DND-41 (cell line): ENCODE data around the gene KCNC1.

ENCODE experiments used
- ATAC-seq: fragments of 200-7000 bp; cut with Tn5 transposase; 3 replicates; pipeline ENCODE4 v1.9.1; 2021; ENCODE audit warnings: low read depth; ENCODE audit not compliant: insufficient read depth
- DNase-seq: peaks from one replicate; pipeline ENCODE4 v3.0.0-alpha.2; 2020
- H2AFZ ChIP-seq: 2 replicates; pipeline ENCODE4 v1.6.0; 2012; ENCODE audit warnings: low read depth, low read length
- H3K27ac ChIP-seq: 2 replicates; pipeline ENCODE4 v1.5.1; 2012; ENCODE audit warnings: low read length, inconsistent platforms
- H3K27me3 ChIP-seq: fragments of 200-600 bp; sonication (generic); 2 replicates; pipeline ENCODE4 v1.6.0; 2012; ENCODE audit warnings: low read length, mild to moderate bottlenecking, inconsistent platforms; ENCODE audit not compliant: insufficient read depth, poor library complexity
- H3K36me3 ChIP-seq: 2 replicates; pipeline ENCODE4 v1.5.1; 2012; ENCODE audit warnings: low read length, inconsistent platforms; ENCODE audit not compliant: insufficient read depth
- H3K4me1 ChIP-seq: 2 replicates; pipeline ENCODE4 v1.5.1; 2012; ENCODE audit warnings: mild to moderate bottlenecking, low read length; ENCODE audit not compliant: insufficient read depth
- H3K4me2 ChIP-seq: 2 replicates; pipeline ENCODE4 v1.6.0; 2012; ENCODE audit warnings: mild to moderate bottlenecking, moderate library complexity, low read length, inconsistent platforms; ENCODE audit not compliant: insufficient read depth
- H3K4me3 ChIP-seq, 2 experiments: fragments of 200-600 bp in 1 of 2; shearing (Covaris generic) in 1 of 2; 2 replicates each; pipeline ENCODE4 v1.5.1; 2012 to 2016; ENCODE audit warnings: inconsistent platforms in 2 of 2, low read length in 2 of 2, mild to moderate bottlenecking in 2 of 2, low read depth in 1 of 2, moderate library complexity in 1 of 2
- H3K79me2 ChIP-seq: 2 replicates; pipeline ENCODE4 v1.6.0; 2012; ENCODE audit warnings: low read length, inconsistent platforms; ENCODE audit not compliant: insufficient read depth
- H3K9ac ChIP-seq: 2 replicates; pipeline ENCODE4 v1.6.0; 2012; ENCODE audit warnings: low read depth, mild to moderate bottlenecking, inconsistent platforms, low read length, moderate library complexity
- H3K9me3 ChIP-seq: 2 replicates; pipeline ENCODE4 v1.5.1; 2012; ENCODE audit warnings: low read length, moderate library complexity, mild to moderate bottlenecking, inconsistent platforms; ENCODE audit not compliant: insufficient read depth, severe bottlenecking
- H4K20me1 ChIP-seq: 2 replicates; pipeline ENCODE4 v1.6.0; 2012; ENCODE audit warnings: low read length; ENCODE audit not compliant: insufficient read depth
- CTCF ChIP-seq: IDR thresholded peaks from 2 replicates; pipeline ENCODE4 v1.5.1; 2012; ENCODE audit warnings: borderline replicate concordance, low read length, moderate library complexity, mild to moderate bottlenecking; ENCODE audit not compliant: poor library complexity, severe bottlenecking; ENCODE audit errors: extremely low read depth
- EZH2 ChIP-seq: IDR thresholded peaks from 3 replicates; pipeline ENCODE4 v1.6.1; 2012; ENCODE audit warnings: borderline replicate concordance, low read depth, mild to moderate bottlenecking, moderate library complexity, low read length, inconsistent platforms; ENCODE audit not compliant: severe bottlenecking

The KCNC1 gene

DNA sequence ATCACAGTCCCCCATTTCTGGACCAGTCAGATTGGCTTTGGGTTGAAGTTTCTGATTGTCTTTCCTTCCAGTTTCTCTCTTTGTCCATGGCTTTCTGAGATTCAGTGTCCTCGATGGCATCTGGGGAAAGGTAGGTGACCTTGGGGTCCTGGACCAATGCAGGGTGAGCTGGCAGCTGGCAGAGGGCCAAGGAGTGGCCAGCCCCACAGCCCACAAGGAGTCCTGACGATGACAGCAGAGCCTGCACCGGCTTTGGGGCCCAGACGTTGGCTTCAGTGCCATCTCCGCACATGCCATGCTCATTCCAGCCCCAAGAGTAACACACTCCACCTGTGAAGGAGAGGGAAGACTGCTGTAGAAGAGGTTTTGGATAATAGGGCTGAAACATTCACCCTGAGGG, 53.5 kb downstream of the KCNC1 start:
- no peaks in the 10 kb centered on the region for H4K20me1 ChIP-seq
- ATAC-seq, result no peak
- no peaks in the 10 kb centered on the region for H3K79me2 ChIP-seq
- H3K4me2 ChIP-seq, result no peak overlapping the region
- no peaks in the 10 kb centered on the region for H3K36me3 ChIP-seq
- no peaks in the 10 kb centered on the region for H3K27me3 ChIP-seq
- H3K4me1 ChIP-seq, result no peaks in the 10 kb centered on the region
- DNase-seq, result no peak
- TF ChIP-seq CTCF (no peak), EZH2 (no peak)
- H3K4me3 ChIP-seq, result no peak overlapping the region
- H2AFZ ChIP-seq, result no peak overlapping the region
- no peak overlapping the region for H3K27ac ChIP-seq
- H3K9me3 ChIP-seq, result no peaks in the 10 kb centered on the region
- no peak overlapping the region for H3K9ac ChIP-seq

- Histone ChIP-seq H3K27me3 (no peaks in the 10 kb centered on the region), H2AFZ (no peak overlapping the region), H3K9me3 (no peaks in the 10 kb centered on the region), H3K27ac (no peak overlapping the region), H3K36me3 (no peaks in the 10 kb centered on the region), H3K4me2 (no peak overlapping the region), H3K9ac (no peak overlapping the region), H3K4me1 (no peaks in the 10 kb centered on the region), H4K20me1 (no peaks in the 10 kb centered on the region), H3K79me2 (no peaks in the 10 kb centered on the region), H3K4me3 (no peak overlapping the region)
- DNase-seq (no peak), ATAC-seq (no peak)
- no peak for TF ChIP-seq CTCF
- TF ChIP-seq EZH2, result no peak
These were observed 55.9 kb downstream of the KCNC1 start for GRCh38 chr11:17790453-17790852.

DNA sequence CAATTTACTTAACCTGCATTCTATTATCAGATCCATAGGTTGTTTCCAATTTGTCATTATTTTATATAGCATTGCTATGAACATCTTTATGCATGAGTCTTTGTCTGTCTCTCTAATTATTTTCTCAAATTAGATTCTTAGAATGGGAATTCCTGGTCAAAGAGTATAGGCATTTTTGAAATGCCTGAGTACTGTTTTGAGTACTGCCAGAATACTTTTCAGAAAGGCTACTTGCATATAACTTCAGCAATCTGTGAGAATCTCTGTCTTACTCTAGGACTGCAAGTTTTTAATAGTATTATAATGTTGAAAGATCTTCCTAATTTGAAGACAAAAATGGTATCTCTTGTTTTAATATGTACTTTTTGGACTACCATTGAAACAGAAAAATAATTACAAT, 56.6 kb downstream of the KCNC1 start:
- Histone ChIP-seq H3K4me3 (no peak overlapping the region), H3K36me3 (no peaks in the 10 kb centered on the region), H4K20me1 (no peaks in the 10 kb centered on the region), H2AFZ (no peak overlapping the region), H3K4me2 (no peak overlapping the region), H3K27ac (no peak overlapping the region), H3K79me2 (no peaks in the 10 kb centered on the region), H3K9me3 (no peaks in the 10 kb centered on the region), H3K9ac (no peak overlapping the region), H3K27me3 (no peaks in the 10 kb centered on the region), H3K4me1 (no peaks in the 10 kb centered on the region)
- no peak for TF ChIP-seq CTCF
- TF ChIP-seq EZH2, result no peak
- DNase-seq, result no peak
- no peak for ATAC-seq

- DNase-seq (no peak), ATAC-seq (no peak)
- H3K9me3 ChIP-seq, result no peaks in the 10 kb centered on the region
- no peak overlapping the region for H2AFZ ChIP-seq
- no peaks in the 10 kb centered on the region for H3K79me2 ChIP-seq
- H3K27me3 ChIP-seq, result no peaks in the 10 kb centered on the region
- no peaks in the 10 kb centered on the region for H3K36me3 ChIP-seq
- H3K27ac ChIP-seq, result no peak overlapping the region
- no peak overlapping the region for H3K4me2 ChIP-seq
- H3K4me1 ChIP-seq, result no peaks in the 10 kb centered on the region
- peaks cover 3% of the 10 kb centered on the region; the same call in 1 of the 2 replicates for H4K20me1 ChIP-seq
- no peak overlapping the region for H3K9ac ChIP-seq
- no peak overlapping the region for H3K4me3 ChIP-seq
- TF ChIP-seq EZH2 (no peak), CTCF (no peak)
These were observed 57.6 kb downstream of the KCNC1 start for GRCh38 chr11:17792161-17792560.
